GM12873 (cell line): ENCODE results near the gene MEX3C.

Source experiments
- CTCF ChIP-seq: IDR thresholded peaks from 2 replicates; pipeline ENCODE4 v1.5.1; 2012; ENCODE audit warnings: low read depth, mild to moderate bottlenecking, moderate library complexity, low read length, control low read depth; ENCODE audit not compliant: insufficient read depth; ENCODE audit errors: missing control alignments

The MEX3C gene

GRCh38 chr18:51190000-51190399 lies 7.5 kb downstream of the MEX3C start:
- no peak for TF ChIP-seq CTCF

- TF ChIP-seq CTCF, result no peak
Observed at GRCh38 chr18:51188024-51188701, 9.3 kb downstream of the MEX3C start.

- no peak for TF ChIP-seq CTCF
Observed at GRCh38 chr18:51185075-51185474, 12.4 kb downstream of the MEX3C start.

GRCh38 chr18:51184091-51184457 lies 13.4 kb downstream of the MEX3C start:
- no peak for TF ChIP-seq CTCF

- TF ChIP-seq CTCF, result no peak
Observed at GRCh38 chr18:51183372-51184090, 13.9 kb downstream of the MEX3C start.

- no peak for TF ChIP-seq CTCF
Observed at GRCh38 chr18:51182824-51183223, 14.7 kb downstream of the MEX3C start.

- TF ChIP-seq CTCF, result no peak
Observed at GRCh38 chr18:51171625-51172259, 25.7 kb downstream of the MEX3C start.
